ENCODE measurements around the gene CPB2. TPM values are rescaled to one million over a fixed set of nuclear protein-coding genes. Genes with fewer than 3 reads are reported as not detected.

The CPB2 gene
- total RNA-seq, 6 experiments from 2014 or later, result not detected

- Mint-ChIP-seq H3K27ac (no peak overlapping the region), H3K4me3 (no peak overlapping the region), H3K27me3 (ENCODE audit: insufficient read depth) (no peaks in the 10 kb centered on the region), H3K9me3 (no peaks in the 10 kb centered on the region), H3K4me1 (ENCODE audit: low read depth) (peaks cover 11% of the 10 kb centered on the region), H3K36me3 (ENCODE audit: low read depth) (no peaks in the 10 kb centered on the region; the same call in 1 of the 2 replicates)
- DNase-seq, result no peak
- TF ChIP-seq, protein P1, sequence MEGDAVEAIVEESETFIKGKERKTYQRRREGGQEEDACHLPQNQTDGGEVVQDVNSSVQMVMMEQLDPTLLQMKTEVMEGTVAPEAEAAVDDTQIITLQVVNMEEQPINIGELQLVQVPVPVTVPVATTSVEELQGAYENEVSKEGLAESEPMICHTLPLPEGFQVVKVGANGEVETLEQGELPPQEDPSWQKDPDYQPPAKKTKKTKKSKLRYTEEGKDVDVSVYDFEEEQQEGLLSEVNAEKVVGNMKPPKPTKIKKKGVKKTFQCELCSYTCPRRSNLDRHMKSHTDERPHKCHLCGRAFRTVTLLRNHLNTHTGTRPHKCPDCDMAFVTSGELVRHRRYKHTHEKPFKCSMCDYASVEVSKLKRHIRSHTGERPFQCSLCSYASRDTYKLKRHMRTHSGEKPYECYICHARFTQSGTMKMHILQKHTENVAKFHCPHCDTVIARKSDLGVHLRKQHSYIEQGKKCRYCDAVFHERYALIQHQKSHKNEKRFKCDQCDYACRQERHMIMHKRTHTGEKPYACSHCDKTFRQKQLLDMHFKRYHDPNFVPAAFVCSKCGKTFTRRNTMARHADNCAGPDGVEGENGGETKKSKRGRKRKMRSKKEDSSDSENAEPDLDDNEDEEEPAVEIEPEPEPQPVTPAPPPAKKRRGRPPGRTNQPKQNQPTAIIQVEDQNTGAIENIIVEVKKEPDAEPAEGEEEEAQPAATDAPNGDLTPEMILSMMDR (IDR thresholded peaks at IDR 0.05), result no peak
Measured at GRCh38 chr13:46008631-46009030, 96.2 kb downstream of the CPB2 start.

DNA sequence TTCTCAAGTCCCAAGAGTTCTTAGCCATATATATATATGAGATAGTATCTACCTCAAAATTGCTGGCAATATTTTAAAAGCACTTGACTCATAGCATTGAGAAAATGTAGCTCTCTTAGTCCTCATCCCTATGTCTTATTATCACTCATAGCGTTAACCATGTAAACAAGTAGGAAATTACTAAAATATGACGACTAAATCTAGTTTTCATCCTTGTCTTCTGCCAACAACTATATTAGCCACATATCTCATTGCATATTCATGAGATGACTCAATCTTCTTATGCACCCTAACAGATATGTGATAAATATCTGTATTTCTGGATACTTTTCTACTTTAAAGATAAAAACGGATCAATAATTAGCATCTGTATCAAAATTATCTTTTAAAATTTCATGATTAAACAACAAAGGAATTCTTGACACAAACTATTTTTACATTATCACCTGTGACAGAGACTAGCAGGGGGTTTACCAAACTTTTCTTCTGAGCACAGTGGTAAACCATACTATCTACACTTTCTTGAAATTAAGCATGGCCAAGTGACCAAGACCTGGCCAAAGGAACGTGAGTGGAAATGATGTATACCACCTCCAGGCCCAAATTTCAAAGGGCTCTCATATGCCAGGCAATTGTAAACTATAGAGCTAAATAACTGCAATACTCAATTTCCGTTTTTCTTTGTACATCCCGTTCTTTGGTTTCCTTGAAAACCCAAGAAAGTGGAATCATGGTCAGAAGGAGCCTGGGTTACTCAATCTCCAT, 98.0 kb downstream of the CPB2 start:
- H3K4me3 Mint-ChIP-seq, result no peak overlapping the region
- no peaks in the 10 kb centered on the region; the same call in 1 of the 2 replicates for H3K36me3 Mint-ChIP-seq (ENCODE audit: low read depth)
- DNase-seq, result no peak
- H3K4me1 Mint-ChIP-seq (ENCODE audit: low read depth), result no peaks in the 10 kb centered on the region
- no peaks in the 10 kb centered on the region for H3K9me3 Mint-ChIP-seq
- TF ChIP-seq, protein P1 (IDR thresholded peaks at IDR 0.05), result no peak
- H3K27me3 Mint-ChIP-seq (ENCODE audit: insufficient read depth), result no peaks in the 10 kb centered on the region
- H3K27ac Mint-ChIP-seq, result no peak overlapping the region

DNA sequence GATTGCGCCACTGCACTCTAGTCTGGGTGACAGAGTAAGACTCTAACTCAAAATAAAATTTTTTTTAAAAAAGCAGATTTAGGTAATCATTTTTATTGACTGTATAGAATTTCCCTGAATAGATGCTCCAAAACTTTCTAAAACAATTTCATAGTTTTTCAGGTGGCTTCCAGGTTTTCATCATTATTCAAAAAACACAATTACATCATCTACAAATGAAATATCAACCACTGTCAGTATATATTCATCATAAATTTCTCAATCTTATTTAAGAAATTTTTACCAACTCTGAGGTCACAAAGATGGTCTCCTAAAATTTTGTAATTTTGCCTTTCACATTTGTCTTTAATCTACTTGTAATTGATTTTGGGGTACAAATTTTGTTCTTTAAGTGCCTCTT, 100.3 kb downstream of the CPB2 start:
- no peak overlapping the region for H3K4me3 Mint-ChIP-seq
- no peak overlapping the region for H3K27ac Mint-ChIP-seq
- no peaks in the 10 kb centered on the region; the same call in 1 of the 2 replicates for H3K27me3 Mint-ChIP-seq (ENCODE audit: insufficient read depth)
- DNase-seq, result no peak
- H3K36me3 Mint-ChIP-seq (ENCODE audit: low read depth), result peaks cover 18% of the 10 kb centered on the region
- H3K4me1 Mint-ChIP-seq (ENCODE audit: low read depth), result no peaks in the 10 kb centered on the region
- TF ChIP-seq, protein P1 (IDR thresholded peaks at IDR 0.05), result no peak
- H3K9me3 Mint-ChIP-seq, result no peaks in the 10 kb centered on the region

Other genes with a start within 250 kb of the CPB2 start
- 10 to 100 TPM; 31.8 to 40.1 (median 35.6) TPM for gene ZC3H13, start 52.3 kb downstream of the CPB2 start, total RNA-seq (2021; fragmentation: NEBNext Ultra II Directional; extraction: Animal tissue kit (Norgen Biotek cat#: 25700))
- under 1 TPM in 1 of 6 experiments, not detected in 5; 0.05 TPM for gene LCP1, start 77.1 kb upstream of the CPB2 start, total RNA-seq (2021; fragmentation: NEBNext Ultra II Directional; extraction: Animal tissue kit (Norgen Biotek cat#: 25700))
- not detected for gene LRRC63, start 106.9 kb upstream of the CPB2 start, total RNA-seq (2021; fragmentation: NEBNext Ultra II Directional; extraction: Animal tissue kit (Norgen Biotek cat#: 25700))

Data from HFFc6 (cell line).